GDM1 (cell line): Measurements from ENCODE around the gene ETS2.

Source experiments
- DNase-seq: peaks from one replicate; lab custom pipeline; 2025; lab: John Stamatoyannopoulos, UW

Gene ETS2

DNA sequence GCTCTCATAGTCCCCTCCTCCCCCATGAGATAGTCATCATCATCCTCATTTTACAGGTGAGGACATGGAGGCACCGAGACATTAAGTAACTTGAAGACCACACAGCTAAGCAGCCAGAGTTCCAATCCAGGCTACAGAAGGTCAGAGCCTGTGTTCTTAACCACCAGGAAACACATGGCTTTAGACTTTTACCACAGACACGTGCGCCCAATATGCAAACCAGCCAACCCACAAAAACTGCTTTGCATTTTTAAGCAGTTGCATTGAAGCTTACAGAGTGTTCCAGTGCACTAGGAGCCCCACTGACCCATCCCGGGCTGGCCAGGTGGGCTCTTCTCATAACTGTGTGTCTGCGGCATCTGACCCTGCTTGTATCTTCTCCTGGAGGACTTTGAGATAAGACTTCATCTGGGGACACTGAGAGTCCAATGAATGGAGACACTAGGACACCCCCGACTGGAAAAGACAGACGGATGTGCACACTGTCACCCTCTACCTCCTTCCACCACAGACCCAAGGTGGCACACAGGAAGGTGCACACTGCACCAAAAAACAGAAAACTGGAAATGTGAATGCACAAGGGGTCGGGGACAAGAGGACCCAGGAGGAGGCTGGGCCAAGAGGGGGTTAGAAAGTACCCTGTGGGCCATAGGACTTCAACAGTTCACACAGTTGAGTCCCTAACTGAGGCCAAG, 56.4 kb downstream of the ETS2 start:
- peak; percentile 58 for DNase-seq

GRCh38 chr21:38863291-38863690, 57.6 kb downstream of the ETS2 start:
- no peak for DNase-seq

DNA sequence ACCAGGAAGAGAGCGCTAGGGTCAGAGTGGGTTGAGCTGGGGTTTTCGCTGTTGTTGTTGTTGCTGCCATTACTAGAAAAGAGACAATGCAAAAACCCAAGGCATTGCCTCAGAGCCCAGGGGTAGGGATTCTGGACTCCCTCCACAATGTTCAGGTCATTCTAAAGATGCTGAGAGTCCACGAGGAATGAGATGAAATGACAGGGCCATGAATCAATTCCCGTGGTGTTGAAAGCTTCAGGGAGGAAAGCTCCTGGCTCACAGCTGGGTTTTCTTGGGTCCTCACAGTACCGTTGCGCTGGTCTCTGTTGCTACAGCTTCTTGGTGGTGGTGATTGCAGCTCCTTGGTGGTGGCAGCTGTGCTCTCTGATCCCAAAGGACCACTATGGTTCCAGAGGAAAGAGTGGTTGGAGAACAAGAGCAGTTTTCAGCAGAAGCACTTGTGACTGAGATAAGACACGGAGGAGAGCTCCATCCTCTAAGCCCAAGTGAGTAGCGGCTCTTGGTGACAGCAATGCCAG, 58.2 kb downstream of the ETS2 start:
- no peak for DNase-seq

GRCh38 chr21:38864964-38865363, 59.2 kb downstream of the ETS2 start:
- DNase-seq = no peak

DNA sequence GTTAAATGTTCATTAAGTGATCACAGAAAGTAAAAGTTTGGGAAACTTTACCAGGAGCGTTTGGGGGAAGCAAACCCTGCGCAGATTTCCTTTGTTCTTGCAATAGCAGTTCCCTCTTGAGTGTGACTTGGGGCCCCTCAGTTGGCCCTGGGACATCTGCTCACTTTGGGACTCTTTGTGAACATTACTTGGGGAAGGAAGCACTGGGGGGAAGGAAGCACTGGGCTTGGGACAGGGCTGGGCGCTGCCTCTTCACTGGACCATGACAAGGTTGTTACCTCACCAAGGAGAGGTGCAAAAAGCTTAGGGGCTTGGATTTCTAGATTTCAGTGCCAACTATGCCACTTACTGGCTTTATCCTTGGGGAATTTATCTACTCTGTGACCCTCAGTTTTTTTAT, 63.5 kb downstream of the ETS2 start:
- no peak for DNase-seq

DNA sequence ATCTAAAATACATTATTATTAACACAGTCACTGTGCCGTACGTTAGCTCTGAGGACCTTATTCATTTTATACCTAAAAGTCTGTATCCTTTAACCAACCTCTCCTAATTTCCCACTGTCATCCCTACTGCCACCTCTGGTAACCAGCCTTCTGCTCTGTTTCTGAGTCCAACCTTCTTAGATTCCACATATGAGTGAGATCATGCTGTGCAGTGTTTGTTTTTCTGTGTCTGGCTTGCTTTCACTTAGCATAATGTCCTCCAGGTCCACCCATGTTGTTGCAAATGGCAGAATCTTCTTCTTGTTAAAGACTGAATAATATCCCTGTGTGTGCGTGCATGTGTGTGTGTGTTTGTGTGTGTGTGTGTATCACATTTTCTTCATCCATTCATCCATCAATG, 64.2 kb downstream of the ETS2 start:
- no peak for DNase-seq
